COLO668 (cell line): ENCODE results near the gene SYT2.
"Not testable (repeated sequence)": the region's sequence is repeated elsewhere in the genome, so short reads cannot be mapped to it uniquely, and the experiment has no call there.

Experiments
- DNase-seq: peaks from one replicate; lab custom pipeline; 2025; ENCODE audit not compliant: unreplicated experiment; lab: John Stamatoyannopoulos, UW

The SYT2 gene

GRCh38 chr1:202578001-202578504, 132.2 kb downstream of the SYT2 start:
- DNase-seq, result no peak

GRCh38 chr1:202577381-202577780, 132.9 kb downstream of the SYT2 start:
- DNase-seq, result no peak

GRCh38 chr1:202576816-202577215, 133.4 kb downstream of the SYT2 start:
- no peak for DNase-seq

- DNase-seq, result no peak
Observed at GRCh38 chr1:202575918-202576653, 134.2 kb downstream of the SYT2 start.

GRCh38 chr1:202572867-202573266, 137.4 kb downstream of the SYT2 start:
- no peak for DNase-seq

GRCh38 chr1:202571719-202572339, 138.4 kb downstream of the SYT2 start:
- peak; percentile 12 for DNase-seq

GRCh38 chr1:202569393-202570322, 140.6 kb downstream of the SYT2 start:
- DNase-seq, result no peak

- DNase-seq, result no peak
Observed at GRCh38 chr1:202568826-202569225, 141.4 kb downstream of the SYT2 start.

GRCh38 chr1:202568410-202568809, 141.8 kb downstream of the SYT2 start:
- DNase-seq, result no peak

- DNase-seq, result no peak
Observed at GRCh38 chr1:202567738-202568137, 142.5 kb downstream of the SYT2 start.

- no peak for DNase-seq
Observed at GRCh38 chr1:202565890-202566602, 144.2 kb downstream of the SYT2 start.

GRCh38 chr1:202564958-202565495, 145.2 kb downstream of the SYT2 start:
- DNase-seq, result no peak

GRCh38 chr1:202563818-202564217, 146.4 kb downstream of the SYT2 start:
- no peak for DNase-seq

- DNase-seq, result no peak
Observed at GRCh38 chr1:202562444-202563060, 147.7 kb downstream of the SYT2 start.

GRCh38 chr1:202561726-202562443, 148.4 kb downstream of the SYT2 start:
- DNase-seq, result no peak

- DNase-seq, result no peak
Observed at GRCh38 chr1:202561240-202561639, 149.0 kb downstream of the SYT2 start.

- DNase-seq, result not testable (repeated sequence)
Observed at GRCh38 chr1:202557662-202558061, 152.6 kb downstream of the SYT2 start.

- DNase-seq, result not testable (repeated sequence)
Observed at GRCh38 chr1:202556037-202556436, 154.2 kb downstream of the SYT2 start.

GRCh38 chr1:202554619-202555018, 155.6 kb downstream of the SYT2 start:
- not testable (repeated sequence) for DNase-seq
